ENCODE measurements around the gene PAPOLA. TPM values are rescaled to one million over a fixed set of nuclear protein-coding genes. Genes with fewer than 3 reads are reported as not detected.
A peak's percentile ranks its signal among the peaks of the same experiment; 100 is the strongest.

Gene PAPOLA
- total RNA-seq, 2 experiments from 2014 or later, result 161 to 197 TPM

GRCh38 chr14:96508900-96509299 lies 6.7 kb downstream of the PAPOLA start:
- Mint-ChIP-seq H3K4me1 (peaks cover 71% of the 10 kb centered on the region), H3K36me3 (ENCODE audit: low read depth) (peaks cover 13% of the 10 kb centered on the region), H3K27ac (no peak overlapping the region), H3K9me3 (no peaks in the 10 kb centered on the region), H3K4me3 (no peak overlapping the region), H3K27me3 (no peaks in the 10 kb centered on the region)
- no peak for DNase-seq
- ChIA-PET POLR2A (no interaction called here), CTCF (interaction anchor here (1.0 kb wide), 1 partner anchor 46 kb away, joined by 4 read pairs; no protein-coding TSS in a partner anchor)

- peaks cover 71% of the 10 kb centered on the region for H3K4me1 Mint-ChIP-seq
- H3K27ac Mint-ChIP-seq, result no peak overlapping the region
- no peak for DNase-seq
- peaks cover 7% of the 10 kb centered on the region for H3K36me3 Mint-ChIP-seq (ENCODE audit: low read depth)
- ChIA-PET CTCF (no interaction called here), POLR2A (no interaction called here)
- no peak overlapping the region for H3K4me3 Mint-ChIP-seq
- H3K9me3 Mint-ChIP-seq, result no peaks in the 10 kb centered on the region
- no peaks in the 10 kb centered on the region for H3K27me3 Mint-ChIP-seq
Measured at GRCh38 chr14:96509457-96510090, 7.4 kb downstream of the PAPOLA start.

- Mint-ChIP-seq H3K27ac (no peak overlapping the region), H3K4me3 (no peak overlapping the region), H3K9me3 (no peaks in the 10 kb centered on the region), H3K27me3 (no peaks in the 10 kb centered on the region), H3K36me3 (ENCODE audit: low read depth) (no peaks in the 10 kb centered on the region), H3K4me1 (peaks cover 66% of the 10 kb centered on the region)
- no peak for DNase-seq
- ChIA-PET CTCF (no interaction called here), POLR2A (no interaction called here)
Measured at GRCh38 chr14:96511146-96511545, 9.0 kb downstream of the PAPOLA start.

- H3K4me3 Mint-ChIP-seq, result no peak overlapping the region
- H3K27me3 Mint-ChIP-seq, result no peaks in the 10 kb centered on the region
- peaks cover 65% of the 10 kb centered on the region for H3K4me1 Mint-ChIP-seq
- ChIA-PET POLR2A (no interaction called here), CTCF (no interaction called here)
- no peaks in the 10 kb centered on the region for H3K36me3 Mint-ChIP-seq (ENCODE audit: low read depth)
- DNase-seq, result no peak
- H3K27ac Mint-ChIP-seq, result no peak overlapping the region
- no peaks in the 10 kb centered on the region for H3K9me3 Mint-ChIP-seq
Measured at GRCh38 chr14:96511667-96512066, 9.5 kb downstream of the PAPOLA start.

GRCh38 chr14:96512122-96512521 lies 9.9 kb downstream of the PAPOLA start:
- POLR2A ChIA-PET, result no interaction called here
- H3K27me3 Mint-ChIP-seq, result no peaks in the 10 kb centered on the region
- H3K27ac Mint-ChIP-seq, result no peak overlapping the region
- CTCF ChIA-PET, result interaction anchor here (0.6 kb wide), 1 partner anchor 494 kb away, joined by 3 read pairs; no protein-coding TSS in a partner anchor
- no peak overlapping the region for H3K4me3 Mint-ChIP-seq
- no peaks in the 10 kb centered on the region for H3K9me3 Mint-ChIP-seq
- H3K4me1 Mint-ChIP-seq, result peaks cover 70% of the 10 kb centered on the region
- no peak for DNase-seq
- no peaks in the 10 kb centered on the region for H3K36me3 Mint-ChIP-seq (ENCODE audit: low read depth)

- H3K27me3 Mint-ChIP-seq, result no peaks in the 10 kb centered on the region
- no peaks in the 10 kb centered on the region for H3K36me3 Mint-ChIP-seq (ENCODE audit: low read depth)
- no peaks in the 10 kb centered on the region for H3K9me3 Mint-ChIP-seq
- H3K4me3 Mint-ChIP-seq, result no peak overlapping the region
- H3K4me1 Mint-ChIP-seq, result peaks cover 75% of the 10 kb centered on the region
- DNase-seq, result no peak
- H3K27ac Mint-ChIP-seq, result no peak overlapping the region
- ChIA-PET CTCF (interaction anchor here (0.5 to 0.6 kb wide), 3 partner anchors 9 to 494 kb away, joined by 3 to 4 read pairs (median 3); no protein-coding TSS in a partner anchor), POLR2A (no interaction called here)
Measured at GRCh38 chr14:96512602-96513397, 10.6 kb downstream of the PAPOLA start.

GRCh38 chr14:96514694-96515093 lies 12.5 kb downstream of the PAPOLA start:
- Mint-ChIP-seq H3K4me3 (no peak overlapping the region), H3K27me3 (no peaks in the 10 kb centered on the region), H3K9me3 (no peaks in the 10 kb centered on the region), H3K36me3 (ENCODE audit: low read depth) (no peaks in the 10 kb centered on the region), H3K27ac (no peak overlapping the region), H3K4me1 (peaks cover 64% of the 10 kb centered on the region)
- DNase-seq, result no peak
- POLR2A ChIA-PET, result no interaction called here
- CTCF ChIA-PET, result no interaction called here

- H3K9me3 Mint-ChIP-seq, result no peaks in the 10 kb centered on the region
- ChIA-PET POLR2A (interaction anchor here (0.6 kb wide), 1 partner anchor 277 kb away, joined by 3 read pairs; no protein-coding TSS in a partner anchor), CTCF (interaction anchor here (1.1 kb wide), 1 partner anchor 8 kb away, joined by 4 read pairs; no protein-coding TSS in a partner anchor)
- peaks cover 57% of the 10 kb centered on the region for H3K4me1 Mint-ChIP-seq
- H3K36me3 Mint-ChIP-seq (ENCODE audit: low read depth), result peaks cover 2% of the 10 kb centered on the region
- no peaks in the 10 kb centered on the region for H3K27me3 Mint-ChIP-seq
- H3K27ac Mint-ChIP-seq, result no peak overlapping the region
- no peak overlapping the region for H3K4me3 Mint-ChIP-seq
- DNase-seq, result no peak
Measured at GRCh38 chr14:96515731-96516130, 13.5 kb downstream of the PAPOLA start.

- no peaks in the 10 kb centered on the region for H3K27me3 Mint-ChIP-seq
- H3K36me3 Mint-ChIP-seq (ENCODE audit: low read depth), result peaks cover 6% of the 10 kb centered on the region
- CTCF ChIA-PET, result interaction anchor here (1.1 to 1.4 kb wide), 2 partner anchors 9 to 47 kb away, joined by 3 to 4 read pairs; no protein-coding TSS in a partner anchor
- H3K9me3 Mint-ChIP-seq, result no peaks in the 10 kb centered on the region
- H3K4me3 Mint-ChIP-seq, result no peak overlapping the region
- no peak for DNase-seq
- POLR2A ChIA-PET, result interaction anchor here (0.7 kb wide), 1 partner anchor 145 kb away, joined by 3 read pairs; no protein-coding TSS in a partner anchor
- peaks cover 54% of the 10 kb centered on the region for H3K4me1 Mint-ChIP-seq
- peak overlapping the region; percentile 64 for H3K27ac Mint-ChIP-seq
Measured at GRCh38 chr14:96516351-96516750, 14.2 kb downstream of the PAPOLA start.

- POLR2A ChIA-PET, result no interaction called here
- no peak overlapping the region for H3K4me3 Mint-ChIP-seq
- H3K27me3 Mint-ChIP-seq, result no peaks in the 10 kb centered on the region
- no peaks in the 10 kb centered on the region for H3K9me3 Mint-ChIP-seq
- CTCF ChIA-PET, result no interaction called here
- H3K36me3 Mint-ChIP-seq (ENCODE audit: low read depth), result peaks cover 13% of the 10 kb centered on the region
- peaks cover 32% of the 10 kb centered on the region for H3K4me1 Mint-ChIP-seq
- no peak overlapping the region for H3K27ac Mint-ChIP-seq
- DNase-seq, result no peak
Measured at GRCh38 chr14:96519970-96520369, 17.8 kb downstream of the PAPOLA start.

- H3K36me3 Mint-ChIP-seq (ENCODE audit: low read depth), result peaks cover 36% of the 10 kb centered on the region
- H3K4me3 Mint-ChIP-seq, result no peak overlapping the region
- peaks cover 1% of the 10 kb centered on the region for H3K4me1 Mint-ChIP-seq
- H3K27ac Mint-ChIP-seq, result no peak overlapping the region
- POLR2A ChIA-PET, result no interaction called here
- CTCF ChIA-PET, result interaction anchor here (1.3 kb wide), 1 partner anchor 146 kb away, joined by 3 read pairs; no protein-coding TSS in a partner anchor
- no peak for DNase-seq
- H3K9me3 Mint-ChIP-seq, result no peaks in the 10 kb centered on the region
- H3K27me3 Mint-ChIP-seq, result no peaks in the 10 kb centered on the region
Measured at GRCh38 chr14:96525452-96525851, 23.3 kb downstream of the PAPOLA start.

- peaks cover 46% of the 10 kb centered on the region for H3K36me3 Mint-ChIP-seq (ENCODE audit: low read depth)
- peaks cover 4% of the 10 kb centered on the region for H3K4me1 Mint-ChIP-seq
- no peaks in the 10 kb centered on the region for H3K9me3 Mint-ChIP-seq
- no peaks in the 10 kb centered on the region for H3K27me3 Mint-ChIP-seq
- H3K4me3 Mint-ChIP-seq, result no peak overlapping the region
- no peak for DNase-seq
- ChIA-PET CTCF (interaction anchor here (0.6 to 1.5 kb wide), 3 partner anchors 18 to 51 kb away, joined by 4 read pairs; no protein-coding TSS in a partner anchor), POLR2A (no interaction called here)
- H3K27ac Mint-ChIP-seq, result no peak overlapping the region
Measured at GRCh38 chr14:96532632-96533031, 30.4 kb downstream of the PAPOLA start.

- Mint-ChIP-seq H3K36me3 (ENCODE audit: low read depth) (peaks cover 49% of the 10 kb centered on the region), H3K9me3 (no peaks in the 10 kb centered on the region), H3K4me1 (peaks cover 14% of the 10 kb centered on the region), H3K27ac (no peak overlapping the region), H3K4me3 (no peak overlapping the region), H3K27me3 (no peaks in the 10 kb centered on the region)
- DNase-seq, result no peak
- ChIA-PET POLR2A (interaction anchor here (0.6 kb wide), 1 partner anchor 97 kb away, joined by 3 read pairs; no protein-coding TSS in a partner anchor), CTCF (no interaction called here)
Measured at GRCh38 chr14:96536807-96537206, 34.6 kb downstream of the PAPOLA start.
